Gastroesophageal sphincter (tissue), 3 donors: ENCODE data around the gene GPR171.

Source experiments
- CTCF ChIP-seq, 4 experiments: fragments of 200-600 bp in 2 of 4; fragments of 450-650 bp in 2 of 4; sonication (generic) in 1 of 4; IDR thresholded peaks; one replicate each; pipeline ENCODE4 v1.5.1; 2017 to 2019; ENCODE audit warnings: antibody characterized with exemption in 4 of 4, mild to moderate bottlenecking in 2 of 4, moderate library complexity in 2 of 4
- EP300 ChIP-seq: sonication (generic); formaldehyde crosslinking; IDR thresholded peaks from one replicate; pipeline ENCODE4 v1.6.1; 2017; ENCODE audit warnings: antibody characterized with exemption, mild to moderate bottlenecking
- POLR2AphosphoS5 ChIP-seq: sonication (generic); formaldehyde crosslinking; IDR thresholded peaks from one replicate; pipeline ENCODE4 v1.6.1; 2017; ENCODE audit warnings: antibody characterized with exemption

GRCh38 chr3:151218136-151218535 lies 15.1 kb upstream of the GPR171 start:
- TF ChIP-seq CTCF (IDR thresholded peaks at IDR 0.05): no peak
- no peak for TF ChIP-seq EP300
- no peak for TF ChIP-seq POLR2AphosphoS5
